Mammary epithelial cell (primary cell): ENCODE data around the gene PCDHGC4.

Source experiments
- EZH2 ChIP-seq: IDR thresholded peaks from 2 replicates; pipeline ENCODE4 v1.6.1; 2012; ENCODE audit warnings: low read length, inconsistent platforms, borderline replicate concordance
- TF ChIP-seq, protein P1 (sequence below), 2 donors: IDR thresholded peaks in 1 of 2; conservative IDR thresholded peaks in 1 of 2; 2 replicates each; pipeline ENCODE4 v1.5.1; 2011 to 2012; ENCODE audit warnings: inconsistent platforms in 2 of 2, low read length in 2 of 2, mild to moderate bottlenecking in 2 of 2, control low read depth in 1 of 2, low read depth in 1 of 2; ENCODE audit not compliant: insufficient read depth in 1 of 2; ENCODE audit errors: extremely low read depth in 1 of 2

DNA sequence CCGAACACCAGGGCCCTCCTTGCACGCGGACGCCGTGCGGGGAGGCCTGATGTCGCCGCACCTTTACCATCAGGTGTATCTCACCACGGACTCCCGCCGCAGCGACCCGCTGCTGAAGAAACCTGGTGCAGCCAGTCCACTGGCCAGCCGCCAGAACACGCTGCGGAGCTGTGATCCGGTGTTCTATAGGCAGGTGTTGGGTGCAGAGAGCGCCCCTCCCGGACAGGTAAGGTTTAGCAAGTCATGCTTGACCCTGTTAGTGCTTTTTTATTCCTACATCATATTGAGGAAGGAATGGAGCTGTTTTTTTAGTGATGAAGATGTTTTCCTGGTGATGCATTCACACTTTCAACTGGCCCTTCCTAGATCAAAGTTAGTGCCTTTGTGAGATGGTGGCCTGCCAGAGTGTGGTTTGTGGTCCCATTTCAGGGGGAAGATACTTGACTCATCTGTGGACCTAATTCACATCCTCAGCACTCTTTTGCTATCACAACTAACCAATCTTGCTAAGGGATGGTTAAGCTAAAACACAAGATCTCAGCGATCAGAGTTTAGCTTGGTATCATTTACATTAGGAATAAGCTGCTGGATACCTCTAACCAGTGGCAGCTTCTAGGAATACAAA is 6.4 kb upstream of the PCDHGC4 start:
- TF ChIP-seq, protein P1, sequence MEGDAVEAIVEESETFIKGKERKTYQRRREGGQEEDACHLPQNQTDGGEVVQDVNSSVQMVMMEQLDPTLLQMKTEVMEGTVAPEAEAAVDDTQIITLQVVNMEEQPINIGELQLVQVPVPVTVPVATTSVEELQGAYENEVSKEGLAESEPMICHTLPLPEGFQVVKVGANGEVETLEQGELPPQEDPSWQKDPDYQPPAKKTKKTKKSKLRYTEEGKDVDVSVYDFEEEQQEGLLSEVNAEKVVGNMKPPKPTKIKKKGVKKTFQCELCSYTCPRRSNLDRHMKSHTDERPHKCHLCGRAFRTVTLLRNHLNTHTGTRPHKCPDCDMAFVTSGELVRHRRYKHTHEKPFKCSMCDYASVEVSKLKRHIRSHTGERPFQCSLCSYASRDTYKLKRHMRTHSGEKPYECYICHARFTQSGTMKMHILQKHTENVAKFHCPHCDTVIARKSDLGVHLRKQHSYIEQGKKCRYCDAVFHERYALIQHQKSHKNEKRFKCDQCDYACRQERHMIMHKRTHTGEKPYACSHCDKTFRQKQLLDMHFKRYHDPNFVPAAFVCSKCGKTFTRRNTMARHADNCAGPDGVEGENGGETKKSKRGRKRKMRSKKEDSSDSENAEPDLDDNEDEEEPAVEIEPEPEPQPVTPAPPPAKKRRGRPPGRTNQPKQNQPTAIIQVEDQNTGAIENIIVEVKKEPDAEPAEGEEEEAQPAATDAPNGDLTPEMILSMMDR (conservative IDR thresholded peaks at IDR 0.05 in 1 of 2, IDR thresholded peaks at IDR 0.05 in 1 of 2; ENCODE audit: extremely low read depth in 1 of 2, insufficient read depth in 1 of 2, low read depth in 1 of 2, low read length in 2 of 2) = peak; percentile 87 to 89
- no peak for TF ChIP-seq EZH2
